HG02981 (cell line): ENCODE results near the gene HIP1.
"Not testable (repeated sequence)": the region's sequence is repeated elsewhere in the genome, so short reads cannot be mapped to it uniquely, and the experiment has no call there.

Experiments
- ATAC-seq: cut with Tn5 transposase; IDR thresholded peaks from one replicate; pipeline ENCODE4 v1.9.1; 2021; ENCODE audit warnings: mild to moderate bottlenecking, moderate library complexity; ENCODE audit not compliant: unreplicated experiment

The HIP1 gene

GRCh38 chr7:75619636-75620035 is 119.1 kb downstream of the HIP1 start:
- no peak for ATAC-seq

DNA sequence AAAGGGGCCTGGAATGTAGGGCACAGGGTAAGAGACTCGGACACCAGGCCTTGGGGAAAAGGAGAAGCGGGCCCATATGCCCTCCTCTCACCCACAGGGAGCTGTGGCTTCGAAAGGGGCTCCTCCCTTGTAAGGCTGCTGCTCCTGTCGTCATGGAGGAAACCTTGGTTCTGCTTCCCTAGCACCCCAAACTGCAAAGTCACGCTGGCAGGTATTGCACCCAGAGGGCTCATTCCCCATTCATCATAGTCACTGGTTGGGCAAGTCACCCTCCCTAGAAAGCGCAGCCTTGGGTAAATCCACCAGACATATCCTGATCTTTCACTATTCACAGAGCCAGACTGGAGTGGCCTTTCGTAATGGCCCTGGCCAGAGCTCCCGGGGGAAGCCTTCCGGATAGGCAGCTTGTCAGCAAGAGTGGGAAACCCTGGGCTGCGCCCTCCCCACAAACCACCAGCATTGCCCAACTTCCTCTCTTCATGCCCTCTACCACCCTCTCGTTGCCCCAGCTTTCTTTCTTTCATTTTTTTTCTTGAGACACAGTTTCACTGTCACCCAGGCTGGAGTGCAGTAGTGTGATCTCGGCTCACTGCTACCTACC is 121.0 kb downstream of the HIP1 start:
- ATAC-seq, result no peak

- ATAC-seq, result no peak
These were observed 122.1 kb downstream of the HIP1 start for GRCh38 chr7:75616421-75617167.

DNA sequence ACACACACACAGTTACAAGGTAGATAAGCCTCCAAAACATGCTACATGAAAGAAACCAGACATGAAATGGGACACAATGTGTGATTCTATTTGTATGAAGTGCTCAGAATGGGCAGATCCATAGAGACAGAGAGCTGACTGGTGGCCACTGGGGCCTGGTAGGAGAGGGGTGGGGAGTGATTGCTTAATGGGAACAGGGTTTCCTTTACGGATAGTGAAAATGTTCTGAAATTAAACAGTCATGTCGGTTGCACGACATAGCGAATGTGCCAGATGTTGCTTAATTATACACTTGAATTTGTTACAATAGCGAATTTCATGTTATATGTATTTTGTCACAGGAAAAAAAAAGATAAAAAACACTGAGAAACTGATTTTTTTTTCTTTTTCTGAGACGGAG is 124.3 kb downstream of the HIP1 start:
- no peak for ATAC-seq

DNA sequence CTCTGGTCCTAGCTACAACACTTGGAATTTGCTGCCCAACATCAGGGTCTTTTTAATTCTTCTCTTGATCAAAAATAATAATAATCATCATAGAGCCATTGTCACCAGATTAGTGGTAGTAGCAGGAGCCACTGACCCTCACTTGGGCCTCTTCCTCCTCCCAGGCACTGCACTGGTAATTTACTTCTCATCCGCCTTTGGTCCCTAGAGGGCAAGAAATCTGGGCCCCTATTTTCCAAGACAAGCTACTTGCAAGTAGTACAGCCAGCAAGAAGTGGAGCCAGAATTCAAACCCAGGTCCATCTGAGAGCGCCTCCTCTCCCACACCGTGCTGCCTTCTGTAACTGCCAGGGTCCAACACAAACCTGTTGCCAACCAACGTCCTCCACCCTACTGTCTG is 125.4 kb downstream of the HIP1 start:
- ATAC-seq, result no peak

DNA sequence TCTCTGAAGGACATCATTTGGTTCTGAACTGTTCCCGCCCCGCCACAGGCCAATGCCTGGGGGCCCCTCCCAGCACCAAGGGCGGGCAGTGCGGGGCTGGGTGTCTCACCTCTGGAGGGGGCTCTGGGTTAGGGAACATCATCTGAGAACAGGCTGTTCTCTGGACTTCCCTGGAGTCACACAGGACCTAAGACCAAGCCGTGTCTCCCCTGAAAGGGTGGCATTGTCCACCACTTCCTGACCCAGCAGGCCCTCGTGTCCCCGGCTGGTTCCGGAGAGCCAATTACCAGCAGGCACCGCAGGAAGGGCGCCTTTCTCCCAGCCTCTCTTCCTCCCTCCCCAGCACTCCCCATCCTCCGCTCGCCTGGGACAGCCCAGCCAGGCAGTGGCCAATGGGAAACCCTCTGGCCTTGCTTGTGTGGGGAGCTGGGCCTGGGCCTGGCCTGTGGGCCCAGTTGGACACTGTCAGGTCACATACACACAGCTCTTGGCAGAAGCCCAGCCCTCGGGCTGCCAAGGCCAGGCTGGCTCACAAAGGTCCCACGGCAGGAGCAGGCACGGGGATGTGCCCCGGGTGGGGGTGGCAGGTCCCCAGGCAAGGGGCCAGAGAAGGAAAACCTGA is 127.1 kb downstream of the HIP1 start:
- ATAC-seq, result no peak

DNA sequence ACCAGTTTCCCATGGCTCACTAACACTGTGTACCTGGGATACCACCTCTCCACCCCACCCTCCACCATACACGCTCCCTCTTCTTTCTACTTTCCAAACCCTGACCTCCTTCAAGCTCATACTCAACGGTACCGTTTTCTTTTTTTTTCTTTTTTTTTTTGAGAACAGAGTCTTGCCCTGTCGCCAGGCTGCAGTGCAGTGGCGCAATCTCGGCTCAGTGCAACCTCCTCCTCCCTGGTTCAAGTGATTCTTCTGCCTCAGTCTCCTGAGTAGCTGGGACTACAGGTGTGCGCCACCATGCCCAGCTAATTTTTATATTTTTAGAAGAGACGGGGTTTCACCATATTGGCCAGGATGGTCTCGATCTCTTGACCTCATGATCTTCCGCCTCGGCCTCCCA is 129.3 kb downstream of the HIP1 start:
- ATAC-seq, result not testable (repeated sequence)

GRCh38 chr7:75608451-75609122 is 130.2 kb downstream of the HIP1 start:
- no peak for ATAC-seq

GRCh38 chr7:75604408-75604807 is 134.3 kb downstream of the HIP1 start:
- no peak for ATAC-seq

GRCh38 chr7:75602831-75603230 is 135.9 kb downstream of the HIP1 start:
- not testable (repeated sequence) for ATAC-seq

DNA sequence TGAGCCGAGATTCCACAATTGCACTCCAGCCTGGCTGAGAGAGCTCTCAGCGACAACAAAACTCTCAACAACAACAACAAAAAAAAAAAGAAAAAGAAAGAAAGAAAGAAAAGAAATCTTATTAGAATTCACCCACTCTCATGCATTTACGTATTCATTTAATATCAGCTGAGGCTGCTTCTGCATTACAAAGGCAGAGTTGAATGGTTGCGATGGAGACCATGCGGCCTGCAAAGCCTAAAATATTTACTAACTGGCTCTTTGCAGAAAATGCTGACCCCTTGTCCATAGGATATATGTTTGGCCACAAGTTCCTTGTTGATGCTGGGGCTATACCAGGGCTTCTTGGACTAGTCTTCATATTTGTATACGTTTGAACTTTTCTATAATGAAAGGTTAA is 137.2 kb downstream of the HIP1 start:
- no peak for ATAC-seq

DNA sequence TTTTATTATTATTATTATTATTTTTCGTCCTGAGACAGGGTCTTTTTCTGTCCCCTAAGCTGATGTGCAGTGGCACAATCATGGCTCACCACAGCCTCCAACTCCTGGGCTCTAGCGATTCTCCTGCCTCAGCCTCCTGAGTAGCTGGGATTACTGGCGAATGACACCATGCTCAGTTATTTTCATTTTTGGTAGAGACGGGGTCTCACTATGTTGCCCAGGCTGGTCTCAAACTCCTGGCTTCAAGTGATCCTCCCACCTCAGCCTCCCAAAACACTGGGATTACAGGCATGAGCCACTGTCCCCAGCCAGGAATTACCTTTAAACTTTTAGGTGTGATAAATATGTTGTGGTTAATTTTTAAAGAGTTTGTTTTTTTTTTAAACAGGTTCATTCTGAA is 138.0 kb downstream of the HIP1 start:
- ATAC-seq, result not testable (repeated sequence)

DNA sequence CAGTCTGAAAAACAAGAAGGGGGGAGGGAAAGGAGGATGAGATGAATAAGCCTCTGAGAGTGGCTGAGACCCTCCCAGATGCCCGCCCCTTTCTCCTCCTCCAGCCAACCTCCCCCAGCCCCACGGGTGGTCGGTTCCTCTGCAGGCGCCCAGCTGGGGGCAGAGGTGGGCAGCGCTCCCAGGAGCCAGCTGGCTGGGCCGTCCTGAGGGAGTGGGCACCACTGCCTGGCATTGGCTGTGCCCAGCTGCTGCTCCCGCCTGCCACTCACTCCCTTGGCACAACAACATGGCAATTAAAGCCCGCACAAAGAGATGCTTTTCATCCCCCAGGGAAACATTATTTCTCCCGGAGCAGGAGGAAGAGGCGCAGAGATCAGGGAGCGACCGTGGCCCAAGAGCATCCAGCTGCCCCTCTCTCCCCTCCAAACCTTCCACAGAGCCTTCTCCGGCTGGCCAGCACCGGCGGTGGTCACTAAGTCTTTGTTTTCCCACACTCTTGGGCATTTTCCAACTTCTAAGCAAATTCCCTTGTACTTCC is 139.4 kb downstream of the HIP1 start:
- ATAC-seq, result no peak

GRCh38 chr7:75596727-75597614 is 141.8 kb downstream of the HIP1 start:
- no peak for ATAC-seq

DNA sequence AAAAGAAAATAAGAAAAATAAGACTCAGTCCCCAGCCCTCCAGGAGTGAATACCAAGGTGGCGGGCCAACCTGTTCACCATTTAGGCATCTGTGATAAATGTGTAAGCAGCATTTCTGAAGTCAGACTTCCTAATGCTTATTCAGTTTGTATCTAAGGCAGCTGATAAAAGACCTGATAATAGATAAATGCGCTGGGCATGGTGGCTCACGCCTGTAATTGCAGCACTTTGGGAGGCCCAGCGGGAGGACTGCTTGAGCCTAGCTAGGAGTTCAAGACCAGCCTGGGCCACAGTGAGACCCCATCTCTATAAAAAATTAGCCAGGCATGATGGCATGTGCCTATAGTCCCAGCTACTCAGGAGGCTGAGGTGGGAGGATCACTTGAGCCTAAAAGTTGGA is 143.0 kb downstream of the HIP1 start:
- no peak for ATAC-seq

- not testable (repeated sequence) for ATAC-seq
These were observed 145.1 kb downstream of the HIP1 start for GRCh38 chr7:75593500-75594184.

- no peak for ATAC-seq
These were observed 147.1 kb downstream of the HIP1 start for GRCh38 chr7:75591467-75592255.

DNA sequence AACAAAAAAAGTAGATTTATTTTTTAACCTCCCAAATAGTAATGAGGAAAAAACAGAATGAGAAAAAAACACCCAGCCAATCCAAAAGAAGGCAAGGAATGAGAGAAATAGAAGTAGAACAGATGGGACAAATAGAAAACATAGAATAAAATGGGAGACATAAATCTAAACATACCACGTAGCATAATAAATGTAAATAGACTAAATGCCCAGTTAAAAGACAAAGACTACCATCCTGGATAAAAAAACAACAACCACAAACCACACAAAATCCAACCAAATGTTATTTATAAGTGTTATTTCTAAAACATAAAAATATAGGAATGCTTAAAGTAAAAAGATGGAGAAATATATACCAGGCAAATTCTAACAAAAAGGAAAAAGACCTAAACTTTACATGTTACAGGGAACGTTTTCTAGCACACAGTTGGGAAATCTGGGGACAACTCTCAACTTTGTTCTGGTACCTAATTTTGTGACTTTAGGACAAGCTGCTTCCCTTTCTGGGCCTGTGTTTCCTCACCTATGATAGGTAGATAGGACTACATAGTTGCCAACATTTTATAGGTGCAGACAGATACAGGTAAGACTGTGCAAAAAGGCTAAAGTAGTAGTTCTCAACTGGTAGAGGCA is 148.3 kb downstream of the HIP1 start:
- ATAC-seq, result no peak

DNA sequence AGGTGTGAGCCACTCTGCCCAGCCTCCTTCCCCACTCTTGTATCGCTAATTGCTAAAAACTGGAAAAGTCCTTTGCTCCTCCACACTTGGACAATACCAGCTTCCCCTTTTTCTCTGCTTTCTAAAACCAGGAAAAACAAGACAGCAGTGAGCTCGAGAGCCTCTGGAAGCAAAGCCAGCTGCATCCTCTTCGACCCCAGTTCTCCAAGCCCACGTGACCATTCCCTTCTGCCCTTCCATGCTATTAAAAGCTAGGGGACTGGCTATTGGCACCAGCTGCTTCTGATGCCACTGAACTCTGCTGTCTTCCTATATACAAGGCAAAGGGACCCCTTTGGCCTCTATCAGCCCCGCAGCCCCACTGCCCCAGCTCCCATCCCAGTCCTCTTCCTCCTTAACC is 154.4 kb downstream of the HIP1 start:
- no peak for ATAC-seq
